ENCODE measurements around the gene SARDH.

Gene SARDH

GRCh38 chr9:133777068-133777791 lies 39.1 kb upstream of the SARDH start:
- no peak for DNase-seq
- in situ Hi-C loops (cut with HindIII; ENCODE audit: low pct_ligation_motif_present, low sequenced_read_pairs), result no loop called here
- Histone ChIP-seq H3K27ac (no peak overlapping the region), H3K4me3 (ENCODE audit: low read depth, low read length) (no peak overlapping the region), H3K36me3 (replicated peaks) (peaks cover 30% of the 10 kb centered on the region), H3K27me3 (replicated peaks) (no peaks in the 10 kb centered on the region)
- TF ChIP-seq, protein P1, sequence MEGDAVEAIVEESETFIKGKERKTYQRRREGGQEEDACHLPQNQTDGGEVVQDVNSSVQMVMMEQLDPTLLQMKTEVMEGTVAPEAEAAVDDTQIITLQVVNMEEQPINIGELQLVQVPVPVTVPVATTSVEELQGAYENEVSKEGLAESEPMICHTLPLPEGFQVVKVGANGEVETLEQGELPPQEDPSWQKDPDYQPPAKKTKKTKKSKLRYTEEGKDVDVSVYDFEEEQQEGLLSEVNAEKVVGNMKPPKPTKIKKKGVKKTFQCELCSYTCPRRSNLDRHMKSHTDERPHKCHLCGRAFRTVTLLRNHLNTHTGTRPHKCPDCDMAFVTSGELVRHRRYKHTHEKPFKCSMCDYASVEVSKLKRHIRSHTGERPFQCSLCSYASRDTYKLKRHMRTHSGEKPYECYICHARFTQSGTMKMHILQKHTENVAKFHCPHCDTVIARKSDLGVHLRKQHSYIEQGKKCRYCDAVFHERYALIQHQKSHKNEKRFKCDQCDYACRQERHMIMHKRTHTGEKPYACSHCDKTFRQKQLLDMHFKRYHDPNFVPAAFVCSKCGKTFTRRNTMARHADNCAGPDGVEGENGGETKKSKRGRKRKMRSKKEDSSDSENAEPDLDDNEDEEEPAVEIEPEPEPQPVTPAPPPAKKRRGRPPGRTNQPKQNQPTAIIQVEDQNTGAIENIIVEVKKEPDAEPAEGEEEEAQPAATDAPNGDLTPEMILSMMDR (IDR thresholded peaks at IDR 0.05; ENCODE audit: low read depth, low read length, missing control alignments), result no peak

GRCh38 chr9:133775951-133776905 lies 38.1 kb upstream of the SARDH start:
- Histone ChIP-seq H3K36me3 (replicated peaks) (peaks cover 30% of the 10 kb centered on the region), H3K27me3 (replicated peaks) (no peaks in the 10 kb centered on the region), H3K27ac (no peak overlapping the region), H3K4me3 (ENCODE audit: low read depth, low read length) (no peak overlapping the region)
- TF ChIP-seq, protein P1 (IDR thresholded peaks at IDR 0.05; ENCODE audit: low read depth, low read length, missing control alignments), result no peak
- DNase-seq, result no peak
- in situ Hi-C loops (cut with HindIII; ENCODE audit: low pct_ligation_motif_present, low sequenced_read_pairs), result no loop called here

- Histone ChIP-seq H3K36me3 (replicated peaks) (peaks cover 30% of the 10 kb centered on the region), H3K27me3 (replicated peaks) (no peaks in the 10 kb centered on the region), H3K4me3 (ENCODE audit: low read depth, low read length) (no peak overlapping the region), H3K27ac (no peak overlapping the region)
- in situ Hi-C loops (cut with HindIII; ENCODE audit: low pct_ligation_motif_present, low sequenced_read_pairs), result no loop called here
- TF ChIP-seq, protein P1 (IDR thresholded peaks at IDR 0.05; ENCODE audit: low read depth, low read length, missing control alignments), result no peak
- no peak for DNase-seq
These were observed 37.1 kb upstream of the SARDH start for GRCh38 chr9:133775291-133775690.

GRCh38 chr9:133774799-133775198 lies 36.6 kb upstream of the SARDH start:
- Histone ChIP-seq H3K27ac (no peak overlapping the region), H3K27me3 (replicated peaks) (no peaks in the 10 kb centered on the region), H3K36me3 (replicated peaks) (peaks cover 34% of the 10 kb centered on the region), H3K4me3 (ENCODE audit: low read depth, low read length) (no peak overlapping the region)
- DNase-seq, result no peak
- in situ Hi-C loops (cut with HindIII; ENCODE audit: low pct_ligation_motif_present, low sequenced_read_pairs), result no loop called here
- TF ChIP-seq, protein P1 (IDR thresholded peaks at IDR 0.05; ENCODE audit: low read depth, low read length, missing control alignments), result no peak

DNA sequence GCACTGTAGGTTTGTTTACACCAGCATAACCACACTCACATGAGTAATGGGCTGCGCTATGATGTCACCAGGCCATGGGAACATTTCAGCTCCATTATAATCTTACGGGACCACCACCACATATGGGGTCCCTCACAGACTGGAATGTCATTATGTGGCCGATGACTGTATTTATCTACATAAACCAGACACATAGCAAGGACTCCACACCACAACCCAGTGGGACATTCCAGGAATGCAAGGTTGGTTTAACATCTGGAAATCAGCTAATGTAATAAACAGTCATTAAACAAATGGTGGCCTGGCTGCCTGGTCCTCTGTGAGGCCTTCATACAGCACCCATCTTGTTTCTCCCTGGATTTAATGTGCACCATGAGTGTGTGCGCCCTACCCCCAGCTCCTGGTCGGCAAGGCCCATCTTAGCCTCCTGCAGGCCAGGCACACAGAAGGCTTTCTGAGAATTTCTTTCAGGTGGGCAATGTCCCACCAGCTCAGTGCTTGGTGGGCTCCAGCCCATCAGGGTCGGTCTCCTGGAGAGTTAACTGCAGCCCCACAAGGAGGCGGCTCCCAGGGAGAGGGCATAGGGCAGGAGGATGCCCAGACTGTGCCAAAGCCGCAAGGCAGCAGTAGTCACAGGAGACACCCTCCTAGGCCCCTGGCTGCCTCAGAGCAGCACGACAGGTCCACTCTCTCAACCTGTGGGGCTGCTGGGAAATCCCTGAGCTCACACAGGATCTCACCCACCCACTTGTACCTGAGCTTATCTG lies 35.9 kb upstream of the SARDH start:
- Histone ChIP-seq H3K27me3 (replicated peaks) (no peaks in the 10 kb centered on the region), H3K36me3 (replicated peaks) (peaks cover 30% of the 10 kb centered on the region), H3K4me3 (ENCODE audit: low read depth, low read length) (no peak overlapping the region), H3K27ac (no peak overlapping the region)
- DNase-seq, result no peak
- in situ Hi-C loops (cut with HindIII; ENCODE audit: low pct_ligation_motif_present, low sequenced_read_pairs), result no loop called here
- TF ChIP-seq, protein P1 (IDR thresholded peaks at IDR 0.05; ENCODE audit: low read depth, low read length, missing control alignments), result no peak
